NCI-H1417 (cell line): ENCODE measurements around the gene SELENOM.

Experiments
- DNase-seq, 3 experiments: peaks; one replicate each; lab custom pipeline; 2025; lab: John Stamatoyannopoulos, UW

Gene SELENOM

GRCh38 chr22:31091106-31091975 is 16.0 kb downstream of the SELENOM start:
- DNase-seq = no peak

- no peak for DNase-seq
Measured at GRCh38 chr22:31090217-31091085, 16.9 kb downstream of the SELENOM start.

- peak in 1 of 3 experiments; percentile 12 for DNase-seq
Measured at GRCh38 chr22:31089160-31090100, 17.9 kb downstream of the SELENOM start.

- DNase-seq = no peak
Measured at GRCh38 chr22:31088233-31088986, 19.0 kb downstream of the SELENOM start.

GRCh38 chr22:31087744-31088215 is 19.6 kb downstream of the SELENOM start:
- DNase-seq = no peak

GRCh38 chr22:31086703-31087330 is 20.6 kb downstream of the SELENOM start:
- DNase-seq = no peak

- no peak for DNase-seq
Measured at GRCh38 chr22:31085928-31086327, 21.4 kb downstream of the SELENOM start.

GRCh38 chr22:31085493-31085824 is 21.9 kb downstream of the SELENOM start:
- no peak for DNase-seq

GRCh38 chr22:31084811-31085492 is 22.4 kb downstream of the SELENOM start:
- DNase-seq = no peak

GRCh38 chr22:31083923-31084810 is 23.2 kb downstream of the SELENOM start:
- DNase-seq = no peak

- peak in 2 of 3 experiments; percentile 69 to 84 for DNase-seq
Measured at GRCh38 chr22:31083377-31083768, 24.0 kb downstream of the SELENOM start.

- no peak for DNase-seq
Measured at GRCh38 chr22:31082606-31083376, 24.6 kb downstream of the SELENOM start.

GRCh38 chr22:31081963-31082605 is 25.3 kb downstream of the SELENOM start:
- no peak for DNase-seq

GRCh38 chr22:31080848-31081649 is 26.3 kb downstream of the SELENOM start, which contains the start of gene SMTN:
SMTN (plus strand) TSS chr22:31081318; CDS start chr22:31083259, 1,941 bp downstream.
- DNase-seq = peak; percentile 76 to 83 (median 81)

GRCh38 chr22:31080164-31080847 is 27.1 kb downstream of the SELENOM start:
- DNase-seq = peak in 2 of 3 experiments; percentile 25 to 57

GRCh38 chr22:31079095-31079642 is 28.2 kb downstream of the SELENOM start:
- DNase-seq = peak in 1 of 3 experiments; percentile 2
